Neutrophil (primary cell): ENCODE results near the gene PI4KA.

Experiments
- H3K27ac ChIP-seq: fragments of 200-600 bp; sonication (generic); 2 replicates; pipeline ENCODE4 v1.5.1; 2016; ENCODE audit warnings: mild to moderate bottlenecking, moderate library complexity
- H3K27me3 ChIP-seq: fragments of 200-600 bp; sonication (generic); 2 replicates; pipeline ENCODE4 v1.6.0; 2016; ENCODE audit warnings: mild to moderate bottlenecking
- H3K36me3 ChIP-seq: fragments of 200-600 bp; sonication (generic); 2 replicates; pipeline ENCODE4 v1.5.1; 2017
- H3K4me1 ChIP-seq, 2 experiments: fragments of 200-600 bp in 1 of 2; sonication (generic) in 1 of 2; 1 replicate in 1 of 2; 2 replicates in 1 of 2; pipeline versions ENCODE4 v1.5.1 to v1.6.1; 2013 to 2016; ENCODE audit warnings: low read depth in 1 of 2, low read length in 1 of 2, mild to moderate bottlenecking in 1 of 2, moderate library complexity in 1 of 2; ENCODE audit not compliant: control insufficient read depth in 1 of 2, insufficient read depth in 1 of 2
- H3K4me3 ChIP-seq, 2 experiments: fragments of 200-600 bp in 1 of 2; sonication (generic) in 1 of 2; 1 replicate in 1 of 2; 2 replicates in 1 of 2; pipeline ENCODE4 v1.5.1; 2013 to 2016; ENCODE audit warnings: low read depth in 1 of 2, low read length in 1 of 2, mild to moderate bottlenecking in 1 of 2, moderate library complexity in 1 of 2
- H3K9me3 ChIP-seq: fragments of 200-600 bp; sonication (generic); 2 replicates; pipeline ENCODE4 v1.5.1; 2016
- CTCF ChIP-seq: fragments of 200-600 bp; sonication (generic); IDR thresholded peaks from 2 replicates; pipeline ENCODE4 v1.5.1; 2016; ENCODE audit warnings: antibody characterized with exemption

The PI4KA gene

GRCh38 chr22:20745119-20745518 lies 113.5 kb downstream of the PI4KA start:
- TF ChIP-seq CTCF, result no peak
- Histone ChIP-seq H3K27ac (no peak overlapping the region), H3K4me1 (no peaks in the 10 kb centered on the region), H3K27me3 (no peaks in the 10 kb centered on the region), H3K36me3 (peaks cover 89% of the 10 kb centered on the region), H3K9me3 (no peaks in the 10 kb centered on the region), H3K4me3 (no peak overlapping the region)

- Histone ChIP-seq H3K27ac (no peak overlapping the region), H3K4me1 (no peaks in the 10 kb centered on the region), H3K27me3 (no peaks in the 10 kb centered on the region), H3K36me3 (peaks cover 82% of the 10 kb centered on the region), H3K9me3 (no peaks in the 10 kb centered on the region), H3K4me3 (no peak overlapping the region)
- TF ChIP-seq CTCF, result no peak
Measured at GRCh38 chr22:20744456-20744855, 114.2 kb downstream of the PI4KA start.

- Histone ChIP-seq H3K4me3 (no peak overlapping the region), H3K27ac (no peak overlapping the region), H3K9me3 (no peaks in the 10 kb centered on the region), H3K27me3 (no peaks in the 10 kb centered on the region), H3K4me1 (peaks cover 9 to 14% of the 10 kb centered on the region in 2 experiments), H3K36me3 (peaks cover 65% of the 10 kb centered on the region)
- TF ChIP-seq CTCF, result no peak
Measured at GRCh38 chr22:20742764-20743163, 115.8 kb downstream of the PI4KA start.

GRCh38 chr22:20741634-20742581 lies 116.7 kb downstream of the PI4KA start:
- Histone ChIP-seq H3K9me3 (no peaks in the 10 kb centered on the region), H3K4me3 (no peak overlapping the region), H3K27me3 (no peaks in the 10 kb centered on the region), H3K36me3 (peaks cover 57% of the 10 kb centered on the region), H3K4me1 (peaks cover 9 to 14% of the 10 kb centered on the region in 2 experiments), H3K27ac (no peak overlapping the region)
- TF ChIP-seq CTCF, result peak; percentile 56

- peaks cover 9 to 14% of the 10 kb centered on the region in 2 experiments for H3K4me1 ChIP-seq
- H3K27me3 ChIP-seq, result no peaks in the 10 kb centered on the region
- TF ChIP-seq CTCF, result no peak
- H3K4me3 ChIP-seq, result no peak overlapping the region
- no peak overlapping the region for H3K27ac ChIP-seq
- H3K9me3 ChIP-seq, result no peaks in the 10 kb centered on the region
- peaks cover 49% of the 10 kb centered on the region for H3K36me3 ChIP-seq
Measured at GRCh38 chr22:20741008-20741633, 117.5 kb downstream of the PI4KA start.
